ENCODE measurements around the gene SLC17A9.

GRCh38 chr20:62943396-62943795, 9.1 kb upstream of the SLC17A9 start:
- no peak for TF ChIP-seq ZNF274 (IDR thresholded peaks at IDR 0.05; ENCODE audit: low read depth, low read length)
- no peak for TF ChIP-seq YY1 (IDR thresholded peaks at IDR 0.05; ENCODE audit: insufficient read depth, insufficient read length)
- no peak for TF ChIP-seq SUZ12 (IDR thresholded peaks at IDR 0.05; ENCODE audit: extremely low read depth, insufficient read depth, insufficient read length)

Measured in NT2/D1 (cell line).